Esophagus muscularis mucosa (tissue), 3 donors: ENCODE results near the gene MARK3.

ENCODE experiments used
- POLR2A ChIP-seq: fragments of 450-650 bp; IDR thresholded peaks from one replicate; pipeline ENCODE4 v1.6.1; 2017; ENCODE audit warnings: antibody characterized with exemption, moderate library complexity, mild to moderate bottlenecking, low read depth
- POLR2AphosphoS5 ChIP-seq, 2 donors: sonication (generic); formaldehyde crosslinking; IDR thresholded peaks; one replicate each; pipeline ENCODE4 v1.6.1; 2017; ENCODE audit warnings: antibody characterized with exemption in 2 of 2
- TF ChIP-seq, protein P1 (sequence below), 3 experiments: fragments of 200-600 bp in 2 of 3; fragments of 450-650 bp in 1 of 3; sonication (generic) in 2 of 3; IDR thresholded peaks; one replicate each; pipeline ENCODE4 v1.5.1; 2017 to 2019; ENCODE audit warnings: antibody characterized with exemption in 3 of 3, mild to moderate bottlenecking in 2 of 3, moderate library complexity in 1 of 3

GRCh38 chr14:103453791-103454190 lies 68.6 kb downstream of the MARK3 start:
- TF ChIP-seq POLR2A (no peak), POLR2AphosphoS5 (IDR thresholded peaks at IDR 0.05) (no peak)
- TF ChIP-seq, protein P1, sequence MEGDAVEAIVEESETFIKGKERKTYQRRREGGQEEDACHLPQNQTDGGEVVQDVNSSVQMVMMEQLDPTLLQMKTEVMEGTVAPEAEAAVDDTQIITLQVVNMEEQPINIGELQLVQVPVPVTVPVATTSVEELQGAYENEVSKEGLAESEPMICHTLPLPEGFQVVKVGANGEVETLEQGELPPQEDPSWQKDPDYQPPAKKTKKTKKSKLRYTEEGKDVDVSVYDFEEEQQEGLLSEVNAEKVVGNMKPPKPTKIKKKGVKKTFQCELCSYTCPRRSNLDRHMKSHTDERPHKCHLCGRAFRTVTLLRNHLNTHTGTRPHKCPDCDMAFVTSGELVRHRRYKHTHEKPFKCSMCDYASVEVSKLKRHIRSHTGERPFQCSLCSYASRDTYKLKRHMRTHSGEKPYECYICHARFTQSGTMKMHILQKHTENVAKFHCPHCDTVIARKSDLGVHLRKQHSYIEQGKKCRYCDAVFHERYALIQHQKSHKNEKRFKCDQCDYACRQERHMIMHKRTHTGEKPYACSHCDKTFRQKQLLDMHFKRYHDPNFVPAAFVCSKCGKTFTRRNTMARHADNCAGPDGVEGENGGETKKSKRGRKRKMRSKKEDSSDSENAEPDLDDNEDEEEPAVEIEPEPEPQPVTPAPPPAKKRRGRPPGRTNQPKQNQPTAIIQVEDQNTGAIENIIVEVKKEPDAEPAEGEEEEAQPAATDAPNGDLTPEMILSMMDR (IDR thresholded peaks at IDR 0.05) = no peak
